Uterus (tissue), 2 donors: ENCODE data around the gene PHTF2.

Experiments used
- POLR2A ChIP-seq, 2 donors: fragments of 450-650 bp; IDR thresholded peaks; one replicate each; pipeline ENCODE4 v1.6.1; 2016; ENCODE audit warnings: antibody characterized with exemption in 2 of 2, mild to moderate bottlenecking in 1 of 2, moderate library complexity in 1 of 2
- TF ChIP-seq, protein P1 (sequence below), 4 experiments: fragments of 200-600 bp in 2 of 4; fragments of 450-650 bp in 2 of 4; sonication (generic) in 2 of 4; IDR thresholded peaks; one replicate each; pipeline ENCODE4 v1.5.1; 2016 to 2019; ENCODE audit warnings: antibody characterized with exemption in 4 of 4, mild to moderate bottlenecking in 2 of 4, moderate library complexity in 1 of 4

DNA sequence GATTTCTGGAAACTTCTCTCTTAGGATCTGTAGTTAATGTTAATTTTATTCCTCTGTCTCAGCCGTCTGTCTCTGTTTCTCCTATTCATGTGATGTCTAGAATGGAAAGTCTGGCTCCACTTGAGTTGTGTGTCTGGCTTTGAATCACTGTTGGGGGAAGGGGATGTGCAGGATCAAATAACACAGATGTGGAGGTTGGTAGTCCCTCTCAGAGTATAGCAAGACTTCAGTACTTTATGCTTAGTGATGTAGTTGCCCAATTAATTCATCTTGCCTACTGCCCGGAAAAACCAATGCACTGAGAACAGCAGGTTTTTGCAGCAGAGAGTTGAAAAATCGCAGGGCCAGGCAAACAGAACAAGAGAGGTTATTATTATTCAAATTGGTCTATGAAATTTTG lies 79.2 kb downstream of the PHTF2 start:
- TF ChIP-seq, protein P1, sequence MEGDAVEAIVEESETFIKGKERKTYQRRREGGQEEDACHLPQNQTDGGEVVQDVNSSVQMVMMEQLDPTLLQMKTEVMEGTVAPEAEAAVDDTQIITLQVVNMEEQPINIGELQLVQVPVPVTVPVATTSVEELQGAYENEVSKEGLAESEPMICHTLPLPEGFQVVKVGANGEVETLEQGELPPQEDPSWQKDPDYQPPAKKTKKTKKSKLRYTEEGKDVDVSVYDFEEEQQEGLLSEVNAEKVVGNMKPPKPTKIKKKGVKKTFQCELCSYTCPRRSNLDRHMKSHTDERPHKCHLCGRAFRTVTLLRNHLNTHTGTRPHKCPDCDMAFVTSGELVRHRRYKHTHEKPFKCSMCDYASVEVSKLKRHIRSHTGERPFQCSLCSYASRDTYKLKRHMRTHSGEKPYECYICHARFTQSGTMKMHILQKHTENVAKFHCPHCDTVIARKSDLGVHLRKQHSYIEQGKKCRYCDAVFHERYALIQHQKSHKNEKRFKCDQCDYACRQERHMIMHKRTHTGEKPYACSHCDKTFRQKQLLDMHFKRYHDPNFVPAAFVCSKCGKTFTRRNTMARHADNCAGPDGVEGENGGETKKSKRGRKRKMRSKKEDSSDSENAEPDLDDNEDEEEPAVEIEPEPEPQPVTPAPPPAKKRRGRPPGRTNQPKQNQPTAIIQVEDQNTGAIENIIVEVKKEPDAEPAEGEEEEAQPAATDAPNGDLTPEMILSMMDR (IDR thresholded peaks at IDR 0.05), result no peak
- no peak for TF ChIP-seq POLR2A (IDR thresholded peaks at IDR 0.05)
